Epidermal melanocyte (primary cell): ENCODE measurements around the gene ZNF454.

Source experiments
- DNase-seq: peaks from one replicate; pipeline ENCODE4 v3.0.0; 2011; ENCODE audit warnings: low spot score; ENCODE audit not compliant: insufficient read length

ZNF454 gene

DNA sequence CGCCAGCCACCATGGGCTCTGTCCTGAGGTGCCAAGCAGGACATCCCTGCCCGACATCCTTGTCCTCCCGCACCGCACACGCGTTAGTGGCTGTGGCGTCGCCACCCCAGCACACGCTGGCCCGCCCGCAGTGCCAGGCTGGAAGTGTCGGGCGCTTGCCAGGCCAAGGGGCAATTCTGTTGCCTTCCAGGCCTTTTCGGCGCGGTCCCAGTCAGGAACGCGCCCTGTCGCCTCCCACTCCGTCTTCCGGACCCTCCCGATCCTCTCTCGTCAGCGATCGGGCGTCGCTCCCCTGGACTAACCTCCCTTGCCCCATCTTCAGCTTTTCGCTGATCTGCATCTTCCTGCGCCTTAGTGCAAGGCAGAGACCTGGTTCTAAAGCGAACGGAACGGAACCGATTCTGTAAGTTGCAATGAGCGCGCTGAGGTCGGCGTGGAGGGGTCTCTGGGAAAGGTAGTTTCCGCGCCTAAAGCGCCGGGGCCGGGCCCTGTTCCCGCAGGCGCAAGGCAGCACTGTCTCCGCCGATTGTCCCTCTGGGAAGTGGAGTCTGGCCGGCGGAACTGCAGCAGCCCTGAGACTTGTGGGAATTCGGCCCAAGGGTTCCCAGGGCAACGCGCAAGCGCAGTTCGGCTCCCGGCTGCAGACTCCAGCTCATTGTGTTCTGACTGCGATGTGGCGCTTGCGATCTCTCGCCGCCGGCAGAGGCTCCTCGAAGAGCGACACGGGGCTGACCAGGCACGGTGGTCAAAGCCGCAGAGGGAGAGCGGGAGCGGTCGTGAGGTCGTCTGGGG lies at the start of gene ZNF454:
Gene ZNF454 (plus strand): TSS at position 630 of the 792 bp plus-strand sequence. CDS start 1,594 bp downstream, outside the sequence.
- peak; percentile 69 for DNase-seq

DNA sequence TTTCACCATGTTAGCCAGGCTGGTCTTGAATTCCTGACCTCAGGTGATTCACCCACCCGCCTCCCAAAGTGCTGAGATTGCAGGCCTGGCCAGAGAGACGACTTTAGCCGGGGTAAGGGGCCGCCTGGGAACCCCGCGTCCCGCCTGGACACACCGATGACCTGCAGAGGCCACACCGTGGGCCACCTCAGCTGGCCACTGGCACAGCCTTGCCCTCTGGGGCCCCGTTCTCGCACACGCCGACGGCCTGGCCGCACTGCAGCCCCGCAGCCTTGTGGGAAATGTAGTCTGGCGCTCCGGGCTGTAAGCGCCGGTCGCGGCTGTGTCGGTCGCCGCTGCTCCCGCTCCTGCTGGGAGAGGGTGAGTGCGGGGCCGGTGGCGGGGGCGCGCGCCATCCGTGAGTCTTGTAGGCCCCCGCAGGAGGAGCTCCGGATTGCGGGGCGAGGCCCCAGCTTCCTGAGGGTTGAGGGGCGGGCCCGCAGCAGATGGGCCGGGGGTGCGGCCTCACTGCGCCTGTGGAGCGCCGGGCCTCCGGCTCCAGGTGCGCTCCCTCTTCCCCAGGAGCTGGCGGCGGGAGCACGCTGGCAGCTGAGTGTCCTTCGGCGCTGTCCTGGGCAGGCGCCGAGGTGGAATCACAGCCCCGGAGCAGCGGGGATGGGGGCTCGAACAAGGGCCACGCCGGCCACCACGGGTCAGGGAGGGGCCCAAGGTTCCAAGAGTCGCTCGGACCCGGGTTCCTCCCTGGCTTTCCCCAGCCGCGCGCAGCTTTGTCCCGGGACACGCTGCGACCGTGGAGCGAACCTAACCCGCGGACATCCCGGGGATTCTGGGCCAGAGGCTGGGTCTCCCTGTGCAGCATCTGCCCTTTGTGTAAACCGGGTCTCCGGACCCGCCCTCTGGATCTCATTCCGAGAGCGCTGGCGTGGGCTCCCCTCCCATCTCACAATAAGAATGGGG lies 45.1 kb upstream of the ZNF454 start, which contains the start of gene ZFP2:
Gene ZFP2 (plus strand): TSS at position 299 of the 957 bp plus-strand sequence. CDS start 35,401 bp downstream, outside the sequence.
- DNase-seq, result no peak

GRCh38 chr5:178899289-178899688 lies 41.7 kb upstream of the ZNF454 start:
- DNase-seq, result no peak

- DNase-seq, result no peak
Measured at GRCh38 chr5:178902849-178903248, 38.1 kb upstream of the ZNF454 start.

GRCh38 chr5:178931846-178932760 lies 8.9 kb upstream of the ZNF454 start:
- no peak for DNase-seq

- DNase-seq, result no peak
Measured at GRCh38 chr5:178941361-178941760, 363 bp downstream of the ZNF454 start.

GRCh38 chr5:178965465-178966055 lies 24.6 kb downstream of the ZNF454 start:
- no peak for DNase-seq

DNA sequence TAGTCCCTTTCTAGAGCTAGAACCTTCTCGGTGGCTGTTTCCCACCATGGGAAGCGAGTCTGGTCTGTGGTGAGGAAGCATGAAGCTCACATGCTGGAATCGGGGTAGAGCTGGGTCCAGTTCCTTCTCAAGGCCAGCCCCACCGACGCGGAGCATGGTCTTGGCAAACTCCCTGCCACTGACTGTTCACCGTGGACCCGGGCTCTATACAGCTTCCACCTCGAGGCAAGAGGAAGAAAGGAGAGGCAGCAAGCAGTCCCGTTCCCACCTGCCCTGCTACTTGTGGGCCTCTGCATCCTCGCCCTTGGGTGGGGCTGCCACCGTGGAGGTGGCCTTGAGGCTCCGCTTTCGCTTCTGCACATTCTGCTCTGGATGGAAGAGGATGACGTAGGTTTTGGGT lies 40.4 kb downstream of the ZNF454 start:
- no peak for DNase-seq

DNA sequence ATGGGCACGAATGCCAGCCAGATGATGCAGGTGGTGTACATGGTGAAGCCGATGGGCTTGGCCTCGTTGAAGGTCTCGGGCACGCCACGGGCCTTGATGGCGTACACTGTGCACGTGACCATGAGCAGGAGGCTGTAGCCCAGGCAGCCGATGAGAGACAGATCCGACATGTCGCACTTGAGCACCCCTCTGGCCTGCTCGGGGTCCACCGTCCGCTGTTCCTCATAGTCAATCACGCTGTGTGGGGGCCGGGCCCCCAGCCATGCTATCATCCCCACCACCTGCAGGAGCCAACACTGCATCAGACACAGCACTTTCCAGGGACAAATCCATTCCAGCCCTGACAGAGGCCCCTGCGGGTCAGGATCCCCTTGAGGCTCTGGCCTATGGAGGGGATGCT lies 41.9 kb downstream of the ZNF454 start:
- DNase-seq, result no peak

GRCh38 chr5:178983728-178984127 lies 42.7 kb downstream of the ZNF454 start:
- DNase-seq, result no peak

DNA sequence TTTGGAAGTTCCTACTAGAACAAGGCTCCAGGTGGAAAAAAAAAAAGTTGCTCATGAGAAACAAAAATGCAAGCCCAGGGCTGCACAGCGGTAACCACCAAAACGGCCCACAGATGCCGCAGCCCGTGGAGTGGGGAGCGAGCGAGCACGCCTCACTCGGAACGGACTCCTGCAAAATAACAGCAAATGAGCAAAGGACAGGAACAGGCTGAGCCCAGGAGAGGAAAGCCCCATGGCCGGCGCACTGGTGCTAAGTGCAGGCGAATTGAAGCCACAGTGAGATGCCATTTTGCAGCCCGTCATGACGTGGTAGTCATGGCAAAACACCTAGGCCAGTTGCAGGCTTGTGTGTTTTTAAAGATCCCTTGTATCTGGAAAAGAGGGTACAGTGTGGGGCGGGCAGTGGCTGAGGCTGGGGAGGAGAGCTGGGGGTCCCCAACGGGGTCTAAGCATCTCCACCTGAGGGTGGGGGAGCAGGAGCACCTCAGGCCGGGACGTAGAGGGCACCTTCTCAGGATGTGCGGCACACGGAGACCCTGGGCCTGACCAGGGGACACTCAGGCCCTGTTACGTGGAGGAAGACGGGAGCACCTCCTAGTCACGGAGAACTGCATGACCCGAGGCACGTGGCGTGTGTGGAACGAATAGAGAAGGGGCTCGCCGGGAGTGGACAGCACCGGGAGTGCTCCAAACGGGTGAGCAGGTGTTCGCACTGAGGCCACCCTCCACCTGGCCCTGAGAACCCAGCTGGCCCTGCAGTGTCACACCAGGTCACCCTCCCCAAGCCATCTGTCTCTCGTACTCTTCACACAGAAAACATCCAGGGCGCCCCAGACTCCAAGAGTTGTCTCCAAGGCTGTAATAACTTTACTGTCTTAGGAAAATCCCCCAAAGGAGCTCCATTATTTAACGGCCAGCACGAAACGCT lies 43.4 kb downstream of the ZNF454 start:
- DNase-seq, result no peak

GRCh38 chr5:178986326-178986960 lies 45.4 kb downstream of the ZNF454 start:
- DNase-seq, result no peak

GRCh38 chr5:178988436-178989220 lies 47.6 kb downstream of the ZNF454 start:
- DNase-seq, result no peak

DNA sequence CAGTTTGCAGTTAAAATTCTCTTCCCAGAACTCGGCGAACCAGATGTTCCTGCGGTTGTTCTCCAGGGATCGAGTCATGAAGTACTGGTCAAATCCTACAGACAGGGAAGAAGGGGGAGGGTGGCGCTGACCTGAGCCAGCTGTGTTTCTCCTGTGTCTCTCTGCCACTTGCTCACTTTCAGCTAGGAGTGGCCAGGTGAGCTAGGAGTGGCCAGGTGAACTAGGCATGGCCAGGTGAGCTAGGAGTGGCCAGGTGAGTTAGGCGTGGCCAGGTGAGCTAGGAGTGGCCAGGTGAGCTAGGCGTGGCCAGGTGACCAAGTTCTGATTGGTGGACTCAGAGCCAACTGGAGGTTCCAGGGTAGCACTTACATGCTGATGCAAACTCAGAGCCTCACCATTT lies 48.3 kb downstream of the ZNF454 start:
- no peak for DNase-seq

GRCh38 chr5:178990491-178990890 lies 49.5 kb downstream of the ZNF454 start:
- no peak for DNase-seq

- DNase-seq, result no peak
Measured at GRCh38 chr5:178991190-178992145, 50.5 kb downstream of the ZNF454 start.

GRCh38 chr5:178992291-178992895 lies 51.4 kb downstream of the ZNF454 start:
- no peak for DNase-seq
